Ramos (cell line): Measurements from ENCODE around the gene SUZ12.
"Not testable (repeated sequence)": the region's sequence is repeated elsewhere in the genome, so short reads cannot be mapped to it uniquely, and the experiment has no call there.

Experiments
- in situ Hi-C: fragments of 300-500 bp; cut with MboI; formaldehyde crosslinking; loops from one replicate; pipeline ENCODE4 v1.14.3; 2022; ENCODE audit warnings: low sequenced_read_pairs; ENCODE audit not compliant: unreplicated experiment

Gene SUZ12

GRCh38 chr17:31936615-31937609, at the start of gene SUZ12:
Gene SUZ12, plus strand, starts transcription at chr17:31937007. Its CDS starts 240 bp downstream, at chr17:31937247.
- in situ Hi-C loops = not testable (repeated sequence)

- in situ Hi-C loops = no loop called here
Observed at GRCh38 chr17:31888124-31888523, 48.7 kb upstream of the SUZ12 start.

DNA sequence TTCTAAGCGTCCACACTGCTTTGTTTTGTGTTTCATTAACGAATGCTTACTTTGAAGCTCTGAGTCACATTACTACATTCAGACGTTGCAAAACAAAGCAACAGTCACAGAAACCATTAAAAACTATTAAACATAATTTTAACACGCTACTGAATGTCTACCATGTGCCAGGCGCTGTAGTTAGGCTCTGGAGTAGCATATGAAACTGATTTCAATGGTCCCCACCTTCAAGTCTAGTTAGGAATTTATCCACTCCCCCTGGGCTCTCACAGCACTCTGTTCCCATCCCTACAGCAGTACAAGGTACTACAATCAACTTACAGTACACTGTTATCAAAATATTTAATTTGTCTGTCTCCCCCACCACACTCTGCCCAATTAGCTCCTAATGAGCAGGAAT, 35.9 kb upstream of the SUZ12 start:
- in situ Hi-C loops = no loop called here

DNA sequence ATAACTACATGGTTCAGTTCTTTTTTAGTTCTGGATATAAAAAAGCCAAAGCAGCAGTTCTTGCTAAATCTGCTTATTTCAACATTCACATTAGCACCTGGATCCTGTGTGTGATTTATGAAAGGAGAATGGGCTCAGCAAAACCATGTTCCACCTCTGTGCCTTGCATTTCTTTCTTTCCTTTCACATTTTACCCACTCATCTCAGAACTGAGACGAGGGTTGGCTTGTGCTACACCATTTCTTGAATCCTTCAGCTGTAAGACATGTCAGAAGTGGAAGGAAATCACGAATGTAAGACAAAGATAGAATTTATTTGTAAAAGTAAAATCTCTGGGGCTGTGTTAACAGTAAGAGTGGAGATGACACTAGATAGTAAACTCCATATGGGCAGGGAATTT, 34.1 kb upstream of the SUZ12 start:
- in situ Hi-C loops = no loop called here

DNA sequence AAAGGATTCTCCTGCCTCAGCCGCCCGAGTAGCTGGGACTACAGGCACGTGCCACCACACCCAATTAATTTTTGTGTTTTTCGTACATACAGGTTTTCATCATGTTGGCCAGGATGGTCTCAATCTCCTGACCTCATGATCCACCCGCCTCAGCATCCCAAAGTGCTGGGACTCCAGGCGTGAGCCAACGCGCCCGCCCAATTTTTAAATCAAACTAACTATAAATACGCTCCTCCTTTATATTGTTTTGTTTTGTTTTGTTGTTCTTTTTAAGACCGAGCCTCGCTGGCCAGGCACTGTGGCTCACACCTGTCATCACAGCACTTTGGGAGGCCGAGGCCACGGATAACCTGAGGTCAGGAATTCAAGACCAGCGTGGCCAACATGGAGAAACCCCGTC, 33.4 kb upstream of the SUZ12 start:
- in situ Hi-C loops = no loop called here

DNA sequence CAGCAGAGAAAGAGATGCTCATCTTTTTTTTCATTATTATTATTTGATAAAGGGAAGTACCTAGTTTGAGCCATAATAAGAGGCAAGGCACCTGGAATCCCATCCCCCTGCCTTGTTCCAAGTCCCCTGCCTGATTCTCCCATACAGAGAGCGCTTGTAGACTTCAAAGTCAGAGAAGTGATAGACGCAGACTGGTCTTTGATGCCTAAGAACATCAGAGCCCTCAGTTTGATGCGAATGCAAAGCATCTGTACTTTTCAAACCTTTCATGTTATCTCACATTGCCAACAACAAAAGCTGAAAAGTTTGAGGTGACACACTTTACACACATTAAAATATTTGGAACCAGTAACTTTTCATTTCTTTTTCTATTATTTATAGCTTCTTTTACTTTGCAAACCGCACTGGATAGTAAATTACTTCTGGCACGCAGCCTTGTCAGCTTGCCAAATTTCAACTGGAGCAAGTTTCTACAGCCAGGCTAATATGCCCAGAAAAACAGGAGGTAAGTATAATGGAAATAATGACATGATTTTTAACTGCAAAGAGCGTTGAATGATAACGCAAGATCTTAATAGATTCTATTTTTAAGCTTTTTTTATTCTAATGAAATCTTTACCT, 29.4 kb upstream of the SUZ12 start:
- in situ Hi-C loops = no loop called here

- in situ Hi-C loops = no loop called here
Observed at GRCh38 chr17:31908386-31908785, 28.4 kb upstream of the SUZ12 start.

- in situ Hi-C loops = not testable (repeated sequence)
Observed at GRCh38 chr17:31912705-31913104, 24.1 kb upstream of the SUZ12 start.

GRCh38 chr17:31915456-31916100, 21.2 kb upstream of the SUZ12 start:
- in situ Hi-C loops = no loop called here

DNA sequence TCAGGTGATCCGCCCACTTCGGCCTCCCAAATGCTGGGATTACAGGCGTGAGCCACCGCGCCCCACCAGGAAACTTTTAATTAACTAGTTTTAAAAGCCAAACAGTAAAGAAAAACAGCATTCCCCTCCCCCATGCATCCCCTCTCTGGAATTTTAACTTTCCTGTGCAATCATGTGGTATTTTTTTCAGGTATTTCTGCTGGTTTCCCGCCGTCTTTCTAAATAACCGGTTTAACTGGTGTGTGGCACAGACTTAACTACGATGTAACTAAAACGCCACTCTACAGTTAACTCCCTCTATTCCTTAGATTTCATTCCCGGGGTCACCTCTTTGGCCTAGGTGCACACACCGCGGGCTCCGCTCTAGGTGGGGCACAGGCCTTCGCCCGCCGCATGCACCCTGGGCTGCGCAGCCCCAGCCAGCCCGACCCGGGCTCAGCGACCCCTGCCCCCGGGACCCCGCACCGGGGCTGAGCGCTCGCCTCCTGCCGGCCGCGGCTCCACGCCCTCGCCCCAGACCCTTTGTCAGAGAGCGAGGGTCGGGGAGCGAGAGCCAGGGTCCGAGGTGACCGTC, 20.2 kb upstream of the SUZ12 start:
- in situ Hi-C loops = no loop called here

- in situ Hi-C loops = no loop called here
Observed at GRCh38 chr17:31917065-31917529, 19.7 kb upstream of the SUZ12 start.

- in situ Hi-C loops = not testable (repeated sequence)
Observed at GRCh38 chr17:31917721-31918120, 19.1 kb upstream of the SUZ12 start.

- in situ Hi-C loops = no loop called here
Observed at GRCh38 chr17:31918701-31919128, 18.1 kb upstream of the SUZ12 start.

DNA sequence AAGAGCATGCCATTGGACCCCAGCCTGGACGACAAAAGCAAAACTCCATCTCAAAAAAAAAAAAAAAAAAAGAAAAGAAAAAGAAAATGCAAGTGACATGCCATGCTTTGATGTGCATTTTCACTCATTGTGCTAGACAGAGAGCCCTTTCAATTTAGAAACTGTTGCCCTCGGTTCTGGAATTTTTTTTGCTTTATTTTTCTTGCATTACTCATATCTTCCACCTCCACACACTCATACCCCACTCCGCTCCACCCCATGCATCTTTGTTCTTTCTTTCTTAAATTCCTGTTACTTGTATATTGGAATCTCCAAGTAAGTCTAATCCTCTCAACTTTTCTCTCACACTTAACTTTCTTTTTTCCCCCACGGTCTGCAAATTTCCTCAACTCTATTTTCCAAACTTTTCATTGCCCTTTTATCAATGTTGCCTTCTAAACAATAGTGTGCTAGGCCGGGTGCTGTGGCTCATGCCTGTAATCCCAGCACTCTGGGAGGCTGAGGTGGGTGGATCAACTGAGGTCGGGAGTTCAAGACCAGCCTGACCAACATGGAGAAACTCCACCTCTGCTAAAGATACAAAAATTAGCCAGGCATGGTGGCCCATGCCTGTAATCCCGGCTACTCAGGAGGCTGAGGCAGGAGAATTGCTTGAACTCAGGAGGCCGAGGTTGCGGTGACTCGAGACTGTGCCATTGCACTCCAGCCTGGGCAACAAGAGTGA, 16.8 kb upstream of the SUZ12 start:
- in situ Hi-C loops = no loop called here

DNA sequence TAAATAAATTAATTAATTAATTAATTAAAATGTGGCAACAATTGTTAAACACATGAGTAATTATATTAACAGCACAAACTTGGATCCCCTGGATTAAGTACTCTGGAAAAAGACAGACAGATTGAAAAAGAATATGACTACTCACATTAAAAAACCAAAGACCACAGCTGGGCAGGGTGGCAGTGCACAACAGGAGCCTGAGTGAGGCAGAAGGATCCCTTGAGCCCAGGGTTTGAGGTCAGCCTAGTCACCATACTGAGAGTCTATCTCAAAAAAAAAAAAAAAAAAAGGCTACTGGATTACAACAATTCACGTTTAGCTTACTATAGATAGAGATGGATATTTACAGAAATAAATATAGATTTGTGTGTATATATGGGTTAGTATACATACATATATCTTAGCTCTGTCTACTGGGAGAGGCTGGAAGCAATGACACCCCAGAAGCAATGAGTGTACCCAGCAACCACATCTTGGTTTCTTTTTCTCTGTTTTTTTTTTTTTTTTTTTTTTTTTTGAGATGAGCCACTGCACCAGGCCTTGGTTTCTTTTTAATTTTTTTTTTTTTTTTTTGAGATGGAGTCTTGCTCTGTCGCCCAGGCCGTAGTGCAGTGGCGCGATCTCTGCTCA, 10.6 kb upstream of the SUZ12 start:
- in situ Hi-C loops = no loop called here

DNA sequence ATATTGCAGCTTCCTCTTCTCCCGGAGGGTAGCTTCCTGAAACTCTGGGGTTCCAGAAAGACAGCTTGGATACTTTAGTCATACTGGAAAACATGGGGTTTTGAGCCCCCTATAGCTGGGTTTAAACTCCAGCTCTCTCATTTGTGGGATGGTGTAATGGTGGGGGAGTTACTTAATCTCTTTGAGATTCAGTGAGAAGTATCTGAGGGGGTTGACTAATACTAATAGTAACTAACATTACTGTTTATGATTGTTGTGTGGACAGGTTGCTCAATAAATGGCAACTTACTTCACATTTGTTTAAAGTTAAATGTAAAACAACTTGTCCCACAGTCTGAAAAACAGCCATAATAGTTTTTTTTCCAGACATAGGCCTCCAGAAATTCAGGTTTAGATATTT, 5.1 kb upstream of the SUZ12 start:
- in situ Hi-C loops = no loop called here

- in situ Hi-C loops = no loop called here
Observed at GRCh38 chr17:31935512-31935911, 1.3 kb upstream of the SUZ12 start.

- in situ Hi-C loops = not testable (repeated sequence)
Observed at GRCh38 chr17:31937926-31938641, 1.3 kb downstream of the SUZ12 start.

GRCh38 chr17:31941916-31942315, 5.1 kb downstream of the SUZ12 start:
- in situ Hi-C loops = not testable (repeated sequence)
